CD4-positive, alpha-beta T cell treated with Interleukin-17A for 1 hour (primary cell): ENCODE measurements around the gene OR5M8.

Experiments
- DNase-seq: peaks from one replicate; pipeline ENCODE4 v3.0.0-alpha.2; 2020

Gene OR5M8

GRCh38 chr11:56491270-56491669 is at the start of gene OR5M8:
Gene OR5M8, minus strand, starts transcription at chr11:56491370. Its CDS starts 0 bp downstream, at chr11:56491370.
- DNase-seq, result no peak

DNA sequence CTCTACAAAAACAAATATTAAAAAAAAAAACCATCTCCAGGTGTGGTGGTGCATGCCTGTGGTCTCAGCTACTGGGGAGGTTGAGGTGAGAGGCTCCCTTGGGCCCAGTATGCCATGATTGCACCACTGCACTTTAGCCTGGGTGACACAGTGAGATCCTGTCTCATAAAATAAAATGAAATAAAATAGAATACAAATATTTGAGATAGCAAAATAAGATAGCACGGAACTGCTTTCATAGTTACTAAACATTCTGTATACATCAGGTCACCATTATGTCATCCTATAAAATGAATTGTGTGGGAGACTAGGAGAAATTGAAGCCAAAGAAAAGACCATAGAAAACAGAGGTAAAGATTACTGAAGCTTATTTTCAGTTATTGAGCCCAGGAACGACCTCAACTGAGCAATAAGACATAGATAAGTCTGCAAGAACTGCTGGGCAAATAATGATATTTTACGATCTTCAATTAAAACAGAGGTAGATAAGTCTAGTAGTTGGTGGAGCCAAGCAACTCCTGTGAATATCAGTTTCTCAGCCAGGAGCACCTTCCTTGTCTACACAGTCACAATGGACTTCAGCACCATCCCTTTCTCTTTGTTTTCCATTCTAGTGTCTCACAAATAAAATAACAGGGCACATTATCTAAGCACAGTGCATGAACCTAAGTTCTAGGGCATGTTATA is 42.0 kb upstream of the OR5M8 start:
- DNase-seq, result no peak

- no peak for DNase-seq
These were observed 40.7 kb upstream of the OR5M8 start for GRCh38 chr11:56531856-56532255.

DNA sequence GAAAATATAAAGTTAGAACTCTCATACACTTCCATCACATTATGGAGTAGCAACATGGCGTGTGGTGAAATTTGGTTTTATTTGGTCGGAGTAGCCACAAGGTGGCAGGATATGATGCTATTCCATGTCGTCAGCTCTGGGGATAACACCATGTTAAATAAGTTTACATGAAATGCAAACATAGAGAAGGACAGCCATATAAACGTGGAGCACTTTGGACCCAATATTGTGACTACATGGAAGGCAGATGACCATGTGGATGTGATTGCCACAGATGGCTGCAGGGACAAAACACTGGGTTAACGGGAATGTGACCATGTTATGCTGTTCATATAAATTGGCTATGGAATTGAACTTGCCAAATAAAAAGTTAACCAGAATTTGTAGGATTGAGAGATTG is 30.8 kb upstream of the OR5M8 start:
- no peak for DNase-seq

- DNase-seq, result no peak
These were observed 22.1 kb upstream of the OR5M8 start for GRCh38 chr11:56513280-56513679.

DNA sequence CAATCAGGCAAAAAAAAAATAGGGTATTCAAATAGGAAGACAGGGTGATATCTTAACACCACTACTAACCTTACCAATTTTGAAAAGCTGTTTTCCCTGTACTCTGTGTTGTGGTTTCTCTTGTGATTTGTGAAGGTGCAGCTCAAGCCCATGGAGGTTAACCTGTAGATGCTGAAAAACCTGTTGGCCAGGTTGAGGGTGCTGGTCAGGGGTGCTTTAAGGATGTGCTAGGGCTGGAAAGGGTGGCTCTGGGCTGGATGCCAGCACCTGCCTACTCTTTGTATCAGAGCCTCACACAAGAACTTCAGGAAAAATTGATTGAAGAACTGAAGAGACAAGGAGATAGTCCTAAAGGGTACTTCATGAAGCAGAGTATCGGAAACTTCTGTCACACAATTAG is 18.3 kb upstream of the OR5M8 start:
- DNase-seq, result no peak

GRCh38 chr11:56497010-56497409 is 5.8 kb upstream of the OR5M8 start:
- no peak for DNase-seq

GRCh38 chr11:56495117-56495516 is 3.9 kb upstream of the OR5M8 start:
- no peak for DNase-seq

GRCh38 chr11:56486801-56487200 is 4.4 kb downstream of the OR5M8 start:
- no peak for DNase-seq

GRCh38 chr11:56474729-56475235 is 16.4 kb downstream of the OR5M8 start:
- DNase-seq, result no peak

DNA sequence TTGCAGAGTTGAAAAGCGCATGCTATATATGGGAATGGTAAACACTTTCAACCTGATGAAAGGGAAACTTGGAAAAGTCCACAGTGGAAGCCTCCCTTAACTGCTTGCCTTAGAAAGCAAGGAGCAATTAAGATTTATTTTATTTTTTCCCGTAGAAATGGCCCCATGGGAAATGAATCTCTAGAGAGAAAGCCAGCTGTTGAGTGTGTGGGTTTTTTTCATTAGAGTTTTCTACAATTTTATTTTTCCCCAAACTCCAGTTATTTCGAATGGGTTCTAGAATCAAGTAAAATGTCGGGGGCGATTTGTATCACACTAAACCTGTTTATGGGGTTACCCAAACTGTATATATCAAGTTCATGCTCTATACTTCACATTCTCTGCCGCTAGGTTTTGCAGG is 17.9 kb downstream of the OR5M8 start, which contains the start of gene OR5M3:
OR5M3 (minus strand) TSS at position 101 of the 400 bp plus-strand sequence. CDS start 2,855 bp downstream, outside the sequence.
- no peak for DNase-seq

- DNase-seq, result no peak
These were observed 34.1 kb downstream of the OR5M8 start for GRCh38 chr11:56457076-56457475.

DNA sequence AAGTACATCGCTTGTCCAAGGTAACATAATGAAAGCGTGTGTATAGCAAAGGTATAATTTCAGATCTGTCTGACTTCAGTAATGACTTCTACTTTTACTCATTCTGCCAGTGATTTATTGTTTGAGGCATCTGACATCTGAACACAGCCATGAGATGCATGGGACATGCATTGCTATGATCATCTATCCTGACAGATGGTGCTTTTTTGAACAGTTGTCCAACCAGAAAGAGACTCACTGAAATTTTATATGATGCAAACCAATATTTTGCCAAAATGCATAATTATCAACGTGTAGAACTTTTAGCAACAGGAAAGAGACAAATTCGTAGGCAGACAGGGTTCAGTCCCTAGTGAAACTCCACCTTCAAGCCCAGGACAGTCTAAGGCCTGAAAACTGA is 37.6 kb downstream of the OR5M8 start:
- DNase-seq, result no peak
